Naive thymus-derived CD4-positive, alpha-beta T cell (primary cell): ENCODE data around the gene DENND4B. TPM values are rescaled to one million over a fixed set of nuclear protein-coding genes. Genes with fewer than 3 reads are reported as not detected.
A peak's percentile ranks its signal among the peaks of the same experiment; 100 is the strongest.

Experiments
- ATAC-seq: fragments of 150-1000 bp; cut with Tn5 transposase; 2 replicates; pipeline ENCODE4 v1.10.0; 2021; ENCODE audit warnings: mild to moderate bottlenecking, moderate library complexity
- CTCF ChIA-PET: fragments of 350-600 bp; sonication (Branson Sonifier 250); formaldehyde crosslinking; loops from one replicate; lab custom pipeline; 2021; ENCODE audit warnings: antibody characterized with exemption; lab: Charles Lee
- POLR2A ChIA-PET: fragments of 350-600 bp; sonication (Branson Sonifier 250); formaldehyde crosslinking; loops from one replicate; lab custom pipeline; 2021; ENCODE audit warnings: antibody characterized with exemption, inconsistent platforms; lab: Charles Lee
- DNase-seq, 9 donors: peaks; one replicate each; pipeline versions ENCODE4 v3.0.0 to v3.0.0-alpha.2; 2020 to 2022; ENCODE audit warnings: mixed read lengths in 1 of 9
- H3K27ac ChIP-seq: one replicate; pipeline ENCODE4 v1.7.0; 2013; ENCODE audit warnings: mild to moderate bottlenecking, low read depth, low read length, moderate library complexity
- H3K27me3 ChIP-seq, 2 donors: one replicate each; pipeline ENCODE4 v1.7.0; 2013; ENCODE audit warnings: low read length in 2 of 2, mild to moderate bottlenecking in 2 of 2, moderate library complexity in 2 of 2; ENCODE audit not compliant: control insufficient read depth in 2 of 2, insufficient read depth in 2 of 2
- H3K36me3 ChIP-seq, 3 experiments: 1 replicate in 2 of 3; 2 replicates in 1 of 3; pipeline ENCODE4 v1.7.0; 2013; ENCODE audit warnings: low read length in 3 of 3, mild to moderate bottlenecking in 3 of 3, moderate library complexity in 1 of 3; ENCODE audit not compliant: insufficient read depth in 3 of 3, control insufficient read depth in 2 of 3
- H3K4me1 ChIP-seq, 2 donors: one replicate each; pipeline ENCODE4 v1.7.0; 2013; ENCODE audit warnings: low read length in 2 of 2, mild to moderate bottlenecking in 2 of 2, moderate library complexity in 1 of 2; ENCODE audit not compliant: control insufficient read depth in 2 of 2, insufficient read depth in 2 of 2
- H3K4me3 ChIP-seq: 2 replicates; pipeline ENCODE4 v1.7.0; 2013; ENCODE audit warnings: mild to moderate bottlenecking, low read length
- H3K9me3 ChIP-seq, 3 experiments: 1 replicate in 2 of 3; 2 replicates in 1 of 3; pipeline ENCODE4 v1.7.0; 2013; ENCODE audit warnings: low read length in 3 of 3; ENCODE audit not compliant: control insufficient read depth in 2 of 3
- H3K27ac Mint-ChIP-seq, 9 donors: one replicate each; pipeline ENCODE4 v1.8.0; 2020 to 2022; ENCODE audit warnings: mixed read lengths in 9 of 9, mild to moderate bottlenecking in 8 of 9, moderate library complexity in 5 of 9, inconsistent platforms in 2 of 9
- H3K27me3 Mint-ChIP-seq, 5 donors: one replicate each; pipeline ENCODE4 v1.8.0; 2021 to 2022; ENCODE audit warnings: mixed read lengths in 5 of 5, mild to moderate bottlenecking in 1 of 5
- H3K36me3 Mint-ChIP-seq, 5 donors: one replicate each; pipeline ENCODE4 v1.8.0; 2020 to 2022; ENCODE audit warnings: mixed read lengths in 5 of 5, mild to moderate bottlenecking in 3 of 5, inconsistent platforms in 1 of 5
- H3K4me1 Mint-ChIP-seq, 7 donors: one replicate each; pipeline ENCODE4 v1.8.0; 2020 to 2022; ENCODE audit warnings: mixed read lengths in 7 of 7, mild to moderate bottlenecking in 3 of 7, inconsistent platforms in 1 of 7
- H3K4me3 Mint-ChIP-seq, 10 donors: one replicate each; pipeline ENCODE4 v1.8.0; 2020 to 2022; ENCODE audit warnings: mild to moderate bottlenecking in 10 of 10, mixed read lengths in 10 of 10, moderate library complexity in 6 of 10, inconsistent platforms in 2 of 10
- H3K9me3 Mint-ChIP-seq, 11 donors: one replicate each; pipeline ENCODE4 v1.8.0; 2020 to 2022; ENCODE audit warnings: mixed read lengths in 11 of 11, mild to moderate bottlenecking in 4 of 11, inconsistent platforms in 1 of 11, moderate library complexity in 1 of 11
- intact Hi-C, 2 donors: fragments of 100-400 bp; cut with micrococcal nuclease; formaldehyde crosslinking; loops; one replicate each; pipeline ENCODE4 v1.15.1; 2023
- polyA plus RNA-seq, 2 donors: library from polyadenylated mRNA; unstranded; fragments of 300-500 nt; fragmentation: Illumina TruSeq; gene quantifications; one replicate each; pipeline ENCODE4 v1.2.3, GENCODE V29; 2021
- total RNA-seq, 6 experiments: library from RNA in 5 of 6; stranded (reverse) in 5 of 6; gene quantifications; 1 replicate in 5 of 6; 2 replicates in 1 of 6; pipeline ENCODE4 v1.2.3 and lab custom pipeline; 2021 to 2026

Gene DENND4B
- total and polyA plus RNA-seq, 7 experiments from 2014 or later = 12.5 to 223 (median 170) TPM

DNA sequence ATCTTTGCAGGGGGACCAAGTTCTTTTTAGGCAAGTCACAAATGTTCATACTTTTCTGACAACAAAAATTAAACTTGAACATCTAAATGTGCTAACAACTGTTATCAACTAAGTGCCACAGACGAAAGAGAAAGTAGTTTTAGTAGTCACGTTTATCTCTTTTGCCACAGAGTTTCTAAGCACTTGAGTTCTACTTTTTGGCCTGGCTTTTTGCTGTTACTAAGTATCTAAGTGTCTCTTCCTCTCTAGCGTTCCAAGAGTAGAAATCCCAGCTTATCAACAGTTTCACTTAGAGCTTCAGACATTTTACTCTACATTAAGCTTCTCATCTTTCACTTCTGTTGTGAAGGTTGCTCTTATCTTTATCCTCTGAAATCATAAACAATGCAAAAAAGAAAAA lies 58.0 kb downstream of the DENND4B start:
- Histone ChIP-seq H3K9me3 (no peaks in the 10 kb centered on the region), H3K4me3 (no peak overlapping the region), H3K36me3 (peaks cover 0 to 17% (median 0%) of the 10 kb centered on the region in 3 experiments), H3K27ac (peak overlapping the region; percentile 38), H3K4me1 (peaks cover 0 to 4% of the 10 kb centered on the region in 2 donors), H3K27me3 (no peaks in the 10 kb centered on the region)
- H3K4me1 Mint-ChIP-seq = peaks cover 28 to 64% (median 54%) of the 10 kb centered on the region in 7 donors
- ATAC-seq (peak; percentile 27), DNase-seq (no peak)
- no peaks in the 10 kb centered on the region for H3K27me3 Mint-ChIP-seq
- intact Hi-C loops = loop anchor here in 1 of 2 donors (5.0 kb wide), 1 partner anchor 34 kb away; the partner anchor contains the start of gene GATAD2B
- no peaks in the 10 kb centered on the region for H3K9me3 Mint-ChIP-seq
- ChIA-PET CTCF (no interaction called here), POLR2A (no interaction called here)
- H3K27ac Mint-ChIP-seq = peak overlapping the region; percentile 28 to 79 (median 61)
- H3K4me3 Mint-ChIP-seq = peak overlapping the region; percentile 16 to 65 (median 48)
- peaks cover 3 to 16% (median 13%) of the 10 kb centered on the region in 5 donors for H3K36me3 Mint-ChIP-seq

DNA sequence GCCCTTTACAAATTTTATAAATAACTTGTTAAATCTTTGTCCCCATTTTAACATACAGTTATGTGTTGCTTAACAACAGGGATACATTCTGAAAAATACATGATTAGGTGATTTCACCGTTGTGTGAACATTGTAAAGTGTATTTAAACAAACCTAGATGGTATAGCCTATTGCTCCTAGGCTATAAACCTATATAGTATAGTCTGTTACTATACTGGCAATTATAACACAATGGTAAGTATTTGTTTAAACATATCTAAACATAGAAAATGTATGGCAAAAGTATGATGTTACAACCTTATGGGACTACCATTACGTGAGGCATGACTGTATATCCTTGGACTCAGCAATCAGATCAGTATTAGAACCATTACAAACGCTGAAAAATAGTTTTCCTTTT lies 60.4 kb downstream of the DENND4B start:
- ChIA-PET CTCF (no interaction called here), POLR2A (no interaction called here)
- DNase-seq = no peak
- Mint-ChIP-seq H3K27me3 (no peaks in the 10 kb centered on the region), H3K4me3 (no peak overlapping the region), H3K4me1 (peaks cover 27 to 49% (median 49%) of the 10 kb centered on the region in 7 donors), H3K9me3 (no peaks in the 10 kb centered on the region), H3K27ac (no peak overlapping the region), H3K36me3 (peaks cover 3 to 16% (median 11%) of the 10 kb centered on the region in 5 donors)
- Histone ChIP-seq H3K4me1 (peaks cover 20 to 21% of the 10 kb centered on the region in 2 donors), H3K9me3 (no peaks in the 10 kb centered on the region), H3K36me3 (peaks cover 0 to 11% (median 0%) of the 10 kb centered on the region in 3 experiments), H3K27ac (no peak overlapping the region), H3K4me3 (no peak overlapping the region), H3K27me3 (no peaks in the 10 kb centered on the region)
- intact Hi-C loops = loop anchor here in 1 of 2 donors (5.0 kb wide), 1 partner anchor 36 kb away; the partner anchor contains the start of gene GATAD2B
- no peak for ATAC-seq

- Histone ChIP-seq H3K4me1 (peaks cover 19 to 34% of the 10 kb centered on the region in 2 donors), H3K4me3 (no peak overlapping the region), H3K27ac (no peak overlapping the region), H3K9me3 (no peaks in the 10 kb centered on the region), H3K27me3 (no peaks in the 10 kb centered on the region), H3K36me3 (peaks cover 0 to 9% (median 0%) of the 10 kb centered on the region in 3 experiments)
- peak overlapping the region in 2 of 9 donors; percentile 2 to 41 for H3K27ac Mint-ChIP-seq
- ChIA-PET CTCF (no interaction called here), POLR2A (interaction anchor here (1.1 kb wide), 1 partner anchor 306 kb away, joined by 3 read pairs; no protein-coding TSS in a partner anchor)
- no peaks in the 10 kb centered on the region for H3K9me3 Mint-ChIP-seq
- no peak for ATAC-seq
- H3K36me3 Mint-ChIP-seq = peaks cover 0 to 5% (median 4%) of the 10 kb centered on the region in 5 donors
- H3K4me3 Mint-ChIP-seq = no peak overlapping the region
- intact Hi-C loops = no loop called here
- H3K27me3 Mint-ChIP-seq = no peaks in the 10 kb centered on the region
- H3K4me1 Mint-ChIP-seq = peaks cover 16 to 45% (median 34%) of the 10 kb centered on the region in 7 donors
- DNase-seq = no peak
These were observed 63.3 kb downstream of the DENND4B start for GRCh38 chr1:153883223-153883622.

GRCh38 chr1:153882296-153882912 lies 64.1 kb downstream of the DENND4B start:
- ATAC-seq (no peak), DNase-seq (no peak)
- CTCF ChIA-PET = no interaction called here
- no peaks in the 10 kb centered on the region for H3K9me3 ChIP-seq
- H3K27ac ChIP-seq = peak overlapping the region; percentile 20
- POLR2A ChIA-PET = interaction anchor here (0.6 to 1.5 kb wide), 3 partner anchors 43 to 108 kb away, joined by 3 to 7 read pairs (median 4); partner anchors contain the start of gene RPS27
- peaks cover 0 to 5% (median 0%) of the 10 kb centered on the region in 3 experiments for H3K36me3 ChIP-seq
- Mint-ChIP-seq H3K4me3 (no peak overlapping the region), H3K27ac (peak overlapping the region in 2 of 9 donors; percentile 2 to 3), H3K27me3 (no peaks in the 10 kb centered on the region), H3K4me1 (peaks cover 12 to 41% (median 33%) of the 10 kb centered on the region in 7 donors), H3K9me3 (no peaks in the 10 kb centered on the region), H3K36me3 (peaks cover 0 to 5% (median 4%) of the 10 kb centered on the region in 5 donors)
- H3K4me3 ChIP-seq = no peak overlapping the region
- H3K4me1 ChIP-seq = peaks cover 17 to 34% of the 10 kb centered on the region in 2 donors
- intact Hi-C loops = no loop called here
- H3K27me3 ChIP-seq = no peaks in the 10 kb centered on the region

DNA sequence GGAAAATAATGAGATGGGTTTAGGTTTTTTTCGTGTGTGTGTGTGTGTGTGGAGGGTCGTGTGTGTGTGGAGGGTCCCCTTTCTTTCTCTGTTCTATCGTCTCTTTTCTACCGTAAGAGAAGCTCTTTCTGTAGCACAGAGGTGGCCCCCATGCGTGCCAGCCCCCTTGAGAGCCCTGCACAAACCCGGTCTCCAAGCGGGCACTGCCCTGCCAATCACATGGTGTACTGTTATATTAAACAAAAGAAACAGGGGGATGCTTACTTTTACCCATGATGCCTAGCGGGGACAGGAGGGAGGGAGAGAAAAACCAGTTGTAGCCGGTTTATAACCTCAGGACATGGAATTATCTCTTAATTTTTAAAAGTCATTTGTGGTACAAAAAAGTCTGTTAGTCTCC lies 64.8 kb downstream of the DENND4B start:
- Mint-ChIP-seq H3K4me1 (peaks cover 9 to 41% (median 32%) of the 10 kb centered on the region in 7 donors), H3K9me3 (no peaks in the 10 kb centered on the region), H3K27ac (no peak overlapping the region), H3K4me3 (no peak overlapping the region), H3K36me3 (peaks cover 0 to 4% (median 2%) of the 10 kb centered on the region in 5 donors), H3K27me3 (no peaks in the 10 kb centered on the region)
- intact Hi-C loops = no loop called here
- Histone ChIP-seq H3K36me3 (no peaks in the 10 kb centered on the region), H3K9me3 (no peaks in the 10 kb centered on the region), H3K4me3 (no peak overlapping the region), H3K27me3 (no peaks in the 10 kb centered on the region), H3K4me1 (peaks cover 17 to 34% of the 10 kb centered on the region in 2 donors), H3K27ac (no peak overlapping the region)
- ChIA-PET CTCF (interaction anchor here (0.6 kb wide), 1 partner anchor 35 kb away, joined by 6 read pairs; no protein-coding TSS in a partner anchor), POLR2A (interaction anchor here (0.6 to 1.5 kb wide), 3 partner anchors 43 to 109 kb away, joined by 3 to 7 read pairs (median 4); partner anchors contain the start of gene RPS27)
- ATAC-seq (no peak), DNase-seq (no peak)

- DNase-seq (peak in 8 of 9 donors; percentile 12 to 62 (median 38)), ATAC-seq (peak; percentile 83)
- Mint-ChIP-seq H3K9me3 (no peaks in the 10 kb centered on the region), H3K27ac (no peak overlapping the region), H3K27me3 (no peaks in the 10 kb centered on the region), H3K4me1 (peaks cover 13 to 42% (median 32%) of the 10 kb centered on the region in 7 donors), H3K4me3 (no peak overlapping the region), H3K36me3 (peaks cover 0 to 5% (median 3%) of the 10 kb centered on the region in 5 donors)
- intact Hi-C loops = no loop called here
- Histone ChIP-seq H3K27ac (no peak overlapping the region), H3K27me3 (no peaks in the 10 kb centered on the region), H3K4me3 (no peak overlapping the region), H3K9me3 (no peaks in the 10 kb centered on the region), H3K4me1 (peaks cover 17 to 34% of the 10 kb centered on the region in 2 donors), H3K36me3 (no peaks in the 10 kb centered on the region)
- ChIA-PET CTCF (no interaction called here), POLR2A (interaction anchor here (1.1 to 1.5 kb wide), 2 partner anchors 42 to 110 kb away, joined by 3 to 7 read pairs; partner anchors contain the start of genes GATAD2B and RPS27)
These were observed 65.6 kb downstream of the DENND4B start for GRCh38 chr1:153880962-153881361.
